ACC112 (cell line): ENCODE data around the gene PATJ.
"Not testable (repeated sequence)": the region's sequence is repeated elsewhere in the genome, so short reads cannot be mapped to it uniquely, and the experiment has no call there.

ENCODE experiments used
- H2AFZ ChIP-seq: fragments of 200-600 bp; sonication (generic); one replicate; pipeline ENCODE4 v1.6.0; 2017; ENCODE audit warnings: antibody characterized with exemption, low read length; ENCODE audit not compliant: unreplicated experiment
- H3K27ac ChIP-seq: fragments of 200-600 bp; sonication (generic); 2 replicates; pipeline ENCODE4 v1.5.1; 2014; ENCODE audit warnings: low read depth, mild to moderate bottlenecking, antibody characterized with exemption, low read length, moderate library complexity
- H3K27me3 ChIP-seq: fragments of 200-600 bp; sonication (generic); 2 replicates; pipeline ENCODE4 v1.6.1; 2014; ENCODE audit warnings: mild to moderate bottlenecking, antibody characterized with exemption, low read length, moderate library complexity, mixed read lengths; ENCODE audit not compliant: insufficient read depth
- H3K36me3 ChIP-seq: fragments of 200-600 bp; sonication (generic); 2 replicates; pipeline ENCODE4 v1.6.1; 2016; ENCODE audit warnings: mild to moderate bottlenecking, antibody characterized with exemption, low read length, moderate library complexity, mixed read lengths; ENCODE audit not compliant: insufficient read depth
- H3K4me1 ChIP-seq: fragments of 200-600 bp; sonication (generic); one replicate; pipeline ENCODE4 v1.6.1; 2016; ENCODE audit warnings: low read length, mixed read lengths; ENCODE audit not compliant: insufficient read depth, unreplicated experiment, control insufficient read depth
- H3K4me3 ChIP-seq: fragments of 200-600 bp; sonication (generic); 2 replicates; pipeline ENCODE4 v1.5.1; 2014; ENCODE audit warnings: mild to moderate bottlenecking, low read depth, low read length
- H3K79me2 ChIP-seq: fragments of 200-600 bp; sonication (generic); one replicate; pipeline ENCODE4 v1.6.0; 2016; ENCODE audit warnings: low read length; ENCODE audit not compliant: control insufficient read depth, unreplicated experiment, insufficient read depth

PATJ gene

DNA sequence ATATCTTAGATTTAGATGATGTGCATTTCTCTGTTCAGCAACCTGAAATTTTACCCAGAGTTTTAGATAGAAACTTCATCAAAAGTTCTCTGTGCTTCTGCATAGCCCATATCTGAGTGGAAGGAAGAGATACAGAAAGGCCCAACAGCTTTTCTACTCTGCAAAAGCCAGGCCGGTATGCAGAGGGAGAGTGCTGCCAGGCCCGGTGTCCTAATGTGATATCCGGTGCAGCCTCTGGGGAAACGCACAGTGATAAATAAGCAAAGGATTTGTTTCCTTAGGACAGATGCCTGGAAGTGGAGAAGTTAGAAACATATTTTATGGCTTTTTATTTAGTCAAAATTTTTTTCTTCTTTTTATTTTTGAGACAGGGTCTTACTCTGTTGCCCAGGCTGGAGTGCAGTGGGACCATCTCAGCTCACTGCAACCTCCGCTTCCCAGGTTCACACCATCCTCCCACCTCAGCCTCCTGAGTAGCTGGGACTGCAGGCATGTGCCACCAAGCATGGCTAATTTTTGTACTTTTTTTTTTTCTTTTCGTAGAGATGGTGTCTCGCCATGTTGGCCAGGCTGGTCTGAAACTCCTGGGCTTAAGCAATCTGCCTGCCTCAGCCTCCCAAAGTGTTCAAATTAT is 145.8 kb downstream of the PATJ start:
- Histone ChIP-seq H3K36me3 (no peaks in the 10 kb centered on the region), H2AFZ (no peak overlapping the region), H3K27me3 (no peaks in the 10 kb centered on the region), H3K27ac (no peak overlapping the region), H3K4me3 (no peak overlapping the region), H3K79me2 (no peaks in the 10 kb centered on the region), H3K4me1 (peaks cover 9% of the 10 kb centered on the region)

DNA sequence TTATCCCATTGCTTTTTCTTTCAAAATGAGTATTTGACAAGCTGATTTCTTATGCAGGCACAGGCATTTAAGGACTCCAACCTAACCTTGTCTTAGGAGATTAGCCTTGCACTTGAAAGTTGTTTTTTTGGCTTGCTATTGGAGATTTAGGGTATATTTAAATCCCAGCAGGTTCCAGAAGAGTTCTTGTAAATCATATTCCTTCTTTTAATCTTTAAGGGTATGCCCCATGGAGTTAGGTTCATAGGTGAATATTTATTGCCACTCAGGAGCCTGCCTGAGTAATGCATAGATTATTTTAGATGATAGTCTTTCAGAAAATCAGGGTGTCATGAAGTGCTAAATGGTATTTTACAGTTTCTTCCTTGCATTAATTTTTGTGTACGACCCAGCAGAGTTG is 146.5 kb downstream of the PATJ start:
- Histone ChIP-seq H3K27ac (no peak overlapping the region), H3K27me3 (no peaks in the 10 kb centered on the region), H2AFZ (no peak overlapping the region), H3K4me3 (no peak overlapping the region), H3K4me1 (peaks cover 9% of the 10 kb centered on the region), H3K79me2 (no peaks in the 10 kb centered on the region), H3K36me3 (no peaks in the 10 kb centered on the region)

DNA sequence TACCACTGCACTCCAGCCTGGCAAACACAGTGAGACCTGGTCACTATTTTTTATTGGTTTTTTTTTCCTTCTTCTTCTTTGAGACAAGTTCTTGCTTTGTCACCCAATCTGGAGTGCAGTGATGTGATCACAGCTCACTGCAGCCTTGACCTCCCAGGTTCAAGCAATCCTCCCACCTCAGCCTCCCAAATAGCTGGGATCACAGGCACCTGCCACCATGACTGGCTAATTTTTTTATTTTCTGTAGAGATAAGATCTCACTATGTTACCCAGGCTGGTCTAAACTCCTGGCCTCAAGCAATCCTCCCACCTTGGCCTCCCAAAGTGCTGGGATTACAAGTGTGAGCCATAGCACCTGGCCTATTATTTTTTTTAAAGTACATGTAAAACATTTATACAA is 148.2 kb downstream of the PATJ start:
- not testable (repeated sequence) for H2AFZ ChIP-seq, H3K79me2 ChIP-seq, H3K4me1 ChIP-seq, H3K27me3 ChIP-seq, H3K4me3 ChIP-seq, H3K36me3 ChIP-seq, H3K27ac ChIP-seq

DNA sequence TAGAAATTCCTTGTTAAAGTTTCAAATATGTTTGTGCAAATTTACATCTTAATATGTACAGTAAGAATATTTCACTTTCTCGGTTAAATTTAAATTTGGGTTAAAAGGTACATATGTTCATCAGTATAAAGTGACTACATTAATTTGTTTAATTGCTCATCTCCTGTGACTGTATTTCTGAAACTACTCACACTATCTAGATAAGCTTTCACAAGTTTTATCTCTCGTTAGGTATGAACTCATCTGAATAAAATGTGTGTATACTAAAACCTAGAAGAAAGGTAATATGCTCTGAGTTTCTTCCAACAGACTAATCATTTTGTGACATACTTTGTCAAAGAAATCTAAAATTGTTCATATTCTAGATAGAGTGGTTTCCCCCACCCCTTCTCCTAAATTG is 150.7 kb downstream of the PATJ start:
- Histone ChIP-seq H3K79me2 (no peaks in the 10 kb centered on the region), H3K4me1 (no peaks in the 10 kb centered on the region), H3K4me3 (no peak overlapping the region), H3K27ac (no peak overlapping the region), H2AFZ (no peak overlapping the region), H3K36me3 (no peaks in the 10 kb centered on the region), H3K27me3 (no peaks in the 10 kb centered on the region)

DNA sequence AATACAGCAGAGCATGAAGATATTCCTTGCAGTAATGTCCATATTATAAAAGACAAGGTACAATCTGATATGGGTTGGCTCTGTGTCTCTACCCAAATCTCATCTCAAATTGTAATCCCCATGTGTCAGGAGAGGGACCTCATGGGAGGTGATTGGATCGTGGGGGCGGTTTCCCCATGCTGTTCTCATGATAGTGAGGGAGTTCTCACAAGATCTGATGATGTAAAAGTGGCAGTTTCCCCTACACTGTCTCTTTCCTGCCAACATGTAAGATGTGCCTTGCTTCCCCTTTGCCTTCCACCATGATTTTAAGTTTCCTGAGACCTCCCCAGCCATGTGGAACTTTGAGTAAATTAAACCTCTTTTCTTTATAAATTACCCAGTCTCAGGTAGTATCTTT is 152.0 kb downstream of the PATJ start:
- not testable (repeated sequence) for H3K4me3 ChIP-seq, H2AFZ ChIP-seq, H3K27me3 ChIP-seq, H3K36me3 ChIP-seq, H3K79me2 ChIP-seq, H3K27ac ChIP-seq, H3K4me1 ChIP-seq

DNA sequence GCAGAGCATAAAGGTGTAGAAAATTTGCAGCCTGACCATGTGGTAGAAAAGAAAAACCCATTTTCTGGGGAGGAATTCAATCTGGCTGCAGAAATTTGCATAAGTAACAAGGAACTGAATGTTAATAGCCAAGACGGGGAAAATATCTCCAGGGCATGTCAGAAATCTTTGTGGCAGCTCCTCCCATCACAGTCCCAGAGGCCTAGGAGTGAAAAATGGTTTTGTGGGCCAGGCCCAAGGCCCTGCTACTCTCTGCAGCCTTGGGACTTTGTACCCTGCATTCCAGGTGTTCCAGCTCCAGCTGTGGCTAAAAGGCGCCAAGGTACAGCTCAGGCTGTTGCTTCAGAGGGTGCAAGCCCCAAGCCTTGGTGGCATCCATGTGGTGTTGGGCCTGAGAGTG is 152.9 kb downstream of the PATJ start:
- Histone ChIP-seq H3K27ac (no peak overlapping the region), H3K79me2 (no peaks in the 10 kb centered on the region), H3K4me1 (no peaks in the 10 kb centered on the region), H3K27me3 (no peaks in the 10 kb centered on the region), H2AFZ (no peak overlapping the region), H3K36me3 (no peaks in the 10 kb centered on the region), H3K4me3 (no peak overlapping the region)

DNA sequence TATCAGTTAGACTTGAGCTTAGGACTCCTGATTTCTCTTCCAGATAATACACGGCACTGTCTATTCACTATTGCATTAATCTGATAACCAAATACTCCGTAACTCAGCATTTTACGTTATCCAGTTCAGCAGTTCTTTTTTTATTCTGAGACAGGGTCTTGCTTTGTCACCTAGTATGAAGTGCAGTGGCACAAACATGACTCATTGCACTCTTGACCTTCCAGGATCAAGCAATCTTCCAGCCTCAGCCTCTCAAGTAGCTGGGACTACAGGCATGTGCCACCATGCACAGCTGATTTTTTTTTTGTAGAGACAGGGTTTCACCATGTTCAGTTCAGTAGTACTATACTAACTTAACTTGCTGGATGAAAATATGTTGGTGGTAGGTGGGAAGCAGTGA is 156.4 kb downstream of the PATJ start:
- Histone ChIP-seq H3K27me3 (no peaks in the 10 kb centered on the region), H2AFZ (no peak overlapping the region), H3K79me2 (no peaks in the 10 kb centered on the region), H3K4me1 (no peaks in the 10 kb centered on the region), H3K4me3 (no peak overlapping the region), H3K27ac (no peak overlapping the region), H3K36me3 (no peaks in the 10 kb centered on the region)

DNA sequence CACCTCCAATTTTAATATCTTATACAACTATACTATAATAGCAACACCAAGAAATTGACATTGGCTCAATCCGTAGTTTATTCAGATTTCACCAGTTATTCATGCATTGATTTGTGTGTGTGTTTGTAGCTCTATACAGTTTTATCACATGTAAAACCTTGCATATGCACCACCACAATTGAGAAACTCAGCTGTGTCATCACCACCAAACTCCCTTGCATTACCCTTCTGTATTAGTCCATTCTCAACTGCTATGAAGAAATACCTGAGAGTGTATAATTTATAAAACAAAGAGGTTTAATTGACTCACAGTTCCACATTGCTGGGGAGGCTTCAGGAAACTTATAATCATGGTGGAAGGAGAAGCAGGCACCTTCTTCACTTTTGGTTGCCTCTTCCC is 162.1 kb downstream of the PATJ start:
- no peak overlapping the region for H3K4me3 ChIP-seq
- no peaks in the 10 kb centered on the region for H3K4me1 ChIP-seq
- H3K79me2 ChIP-seq = no peaks in the 10 kb centered on the region
- no peak overlapping the region for H2AFZ ChIP-seq
- H3K27me3 ChIP-seq = no peaks in the 10 kb centered on the region
- no peaks in the 10 kb centered on the region for H3K36me3 ChIP-seq
- H3K27ac ChIP-seq = no peak overlapping the region

DNA sequence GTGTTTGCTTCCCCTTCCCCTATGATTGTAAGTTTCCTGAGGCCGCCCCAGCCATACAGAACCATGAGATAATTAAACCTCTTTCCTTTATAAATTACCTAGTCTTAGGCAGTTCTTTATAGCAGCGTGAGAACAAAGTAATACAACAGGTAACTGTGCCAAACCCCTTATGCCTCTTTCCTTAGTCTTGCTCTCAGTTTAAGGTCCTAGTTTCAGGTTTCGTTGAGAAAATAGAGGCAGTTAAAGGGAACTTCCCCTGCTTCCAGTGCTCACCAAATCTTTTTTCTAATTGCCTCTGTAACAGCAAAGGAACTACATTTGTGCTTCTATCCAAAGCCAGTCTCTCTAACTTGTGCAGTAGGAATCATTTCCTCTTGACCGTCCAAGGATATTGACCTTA is 164.8 kb downstream of the PATJ start:
- no peak overlapping the region for H3K4me3 ChIP-seq
- H3K36me3 ChIP-seq = no peaks in the 10 kb centered on the region
- H3K27me3 ChIP-seq = no peaks in the 10 kb centered on the region
- no peaks in the 10 kb centered on the region for H3K79me2 ChIP-seq
- no peak overlapping the region for H2AFZ ChIP-seq
- no peaks in the 10 kb centered on the region for H3K4me1 ChIP-seq
- H3K27ac ChIP-seq = no peak overlapping the region

DNA sequence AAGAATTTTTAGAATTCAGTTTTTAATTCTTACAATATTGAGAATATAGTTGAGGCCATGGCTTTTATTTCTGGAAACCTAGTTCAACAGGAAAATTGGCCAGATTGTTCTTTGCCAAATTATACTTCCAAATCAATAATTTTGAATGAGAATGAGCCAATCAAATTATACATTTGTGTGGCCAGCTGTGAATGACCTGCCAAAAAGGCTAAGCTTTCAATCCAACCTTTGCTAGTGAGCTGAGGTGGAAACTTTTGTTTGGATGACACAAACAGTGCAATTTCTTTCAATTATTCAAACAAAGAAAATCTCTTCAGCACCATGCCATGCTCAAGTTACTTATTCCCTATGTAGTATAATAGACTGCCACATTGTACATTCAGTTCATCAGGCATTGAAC is 167.8 kb downstream of the PATJ start:
- Histone ChIP-seq H2AFZ (no peak overlapping the region), H3K27ac (no peak overlapping the region), H3K4me1 (no peaks in the 10 kb centered on the region), H3K36me3 (no peaks in the 10 kb centered on the region), H3K79me2 (no peaks in the 10 kb centered on the region), H3K4me3 (no peak overlapping the region), H3K27me3 (no peaks in the 10 kb centered on the region)

DNA sequence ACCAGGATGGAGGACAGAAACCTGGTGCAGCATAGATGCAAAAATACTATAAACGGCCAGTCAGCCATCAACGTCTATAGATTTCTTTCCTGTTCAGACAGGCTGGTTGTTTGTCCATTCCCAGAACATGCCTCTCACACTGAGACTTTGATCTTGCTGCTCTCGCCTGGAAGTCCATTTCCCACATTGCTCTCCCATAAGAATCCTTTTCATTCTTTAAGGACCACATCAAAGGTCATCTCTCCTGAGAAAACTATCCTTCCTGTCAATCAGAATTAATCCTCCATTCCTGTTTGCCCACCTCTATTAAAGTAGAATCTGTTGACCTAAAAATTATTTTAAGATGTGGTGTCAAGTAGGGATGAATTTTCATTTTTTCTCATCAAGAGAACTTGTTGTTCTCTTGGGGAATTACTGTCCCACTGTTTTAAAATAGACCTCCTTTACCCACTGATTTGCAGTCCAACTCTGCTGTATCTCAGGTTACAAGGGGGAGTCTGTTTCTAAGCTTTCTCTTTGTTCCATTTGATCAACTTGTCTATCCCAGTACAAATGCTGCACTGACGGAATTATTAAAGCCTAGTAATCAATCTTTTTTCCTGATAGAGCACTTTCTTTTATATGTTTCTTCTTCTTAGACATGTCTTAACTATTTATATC is 172.7 kb downstream of the PATJ start:
- no peak overlapping the region for H3K4me3 ChIP-seq
- no peak overlapping the region for H2AFZ ChIP-seq
- no peak overlapping the region for H3K27ac ChIP-seq
- no peaks in the 10 kb centered on the region for H3K4me1 ChIP-seq
- H3K36me3 ChIP-seq = no peaks in the 10 kb centered on the region
- no peaks in the 10 kb centered on the region for H3K79me2 ChIP-seq
- H3K27me3 ChIP-seq = no peaks in the 10 kb centered on the region
